Measurements from ENCODE around the gene TUT7.

The TUT7 gene

DNA sequence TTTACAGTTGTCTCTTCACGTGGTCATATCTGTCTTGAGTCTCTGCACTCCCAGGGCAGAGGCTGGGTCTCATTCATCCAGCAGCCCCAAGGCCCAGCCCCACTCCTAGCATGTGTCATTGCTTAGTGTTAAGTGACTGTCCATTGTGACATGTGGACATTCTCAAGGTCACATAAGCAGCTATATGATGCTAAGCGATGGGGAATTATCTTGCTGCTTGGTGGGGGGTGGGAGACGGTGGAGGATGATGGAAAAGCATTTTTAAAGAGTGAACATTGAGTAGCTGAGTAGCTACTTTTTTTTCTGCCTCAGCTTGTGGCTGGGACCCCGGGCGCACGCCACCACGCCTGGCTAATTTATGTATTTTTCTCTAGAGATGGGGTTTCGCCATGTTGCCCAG lies 94.7 kb downstream of the TUT7 start, which contains the start of gene C9orf153:
Gene C9orf153, minus strand, starts transcription at position 101 of the 400 bp plus-strand sequence. CDS start 30,054 bp downstream, outside the sequence.
- no peak for DNase-seq (ENCODE audit: low read depth in 3 of 3)

DNA sequence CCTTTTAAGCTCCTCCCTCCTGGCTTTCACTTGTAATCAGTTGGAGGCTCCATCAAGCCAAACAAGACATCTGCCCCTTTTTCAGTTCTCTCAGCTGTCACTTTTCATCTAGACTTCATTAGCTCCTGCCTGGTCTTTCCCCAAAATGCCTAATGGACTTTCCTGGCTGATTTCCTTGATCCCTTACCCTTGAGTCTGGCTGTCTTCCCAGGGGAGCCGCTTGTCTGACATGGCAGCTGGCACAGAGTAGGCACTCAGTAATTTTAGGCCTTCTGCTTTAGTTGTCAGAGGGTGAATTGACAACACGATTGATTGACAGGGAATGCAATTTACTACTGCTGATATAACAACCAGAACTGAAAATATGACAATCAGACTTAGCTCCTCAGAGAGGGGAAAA lies 96.8 kb downstream of the TUT7 start:
- DNase-seq (ENCODE audit: low read depth in 3 of 3) = no peak

DNA sequence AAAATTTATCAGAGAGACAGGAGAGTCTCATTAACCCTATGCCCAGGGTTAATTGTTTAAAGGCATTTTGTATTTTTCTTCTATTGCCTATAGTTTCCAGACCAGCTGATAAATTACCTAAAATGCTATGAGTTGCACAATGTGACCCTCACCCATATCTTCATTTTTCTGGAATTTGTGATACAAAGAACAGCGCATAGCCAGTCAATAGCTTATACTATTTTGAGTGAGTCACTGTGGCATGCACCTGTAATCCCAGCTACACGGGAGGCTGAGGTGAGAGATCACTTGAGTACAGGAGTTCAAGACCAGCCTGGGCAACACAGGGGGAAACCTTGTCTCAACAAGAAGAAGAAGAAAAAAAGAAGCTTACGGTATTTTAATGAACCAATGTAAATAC lies 97.6 kb downstream of the TUT7 start:
- no peak for DNase-seq (ENCODE audit: low read depth in 3 of 3)

GRCh38 chr9:86253577-86253976 lies 100.6 kb downstream of the TUT7 start:
- no peak for DNase-seq (ENCODE audit: low read depth in 3 of 3)

DNA sequence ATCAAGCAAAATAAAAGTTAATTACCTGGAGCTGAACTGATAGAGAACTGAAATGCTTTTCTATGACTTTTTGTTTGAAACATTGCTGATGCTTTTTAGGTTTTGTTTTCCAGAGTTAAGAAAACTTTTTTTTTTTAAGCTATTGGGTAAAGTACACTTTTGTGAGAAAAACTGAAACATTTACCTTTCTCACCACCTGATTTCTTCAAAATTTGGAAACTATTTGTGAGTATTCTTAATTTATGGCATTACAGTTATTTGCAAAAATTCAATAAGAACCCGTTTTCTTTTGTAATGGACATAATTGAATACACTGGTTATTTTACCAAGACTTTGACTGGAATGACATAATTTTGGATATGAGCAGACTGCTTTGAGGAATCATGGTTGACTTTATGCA lies 101.3 kb downstream of the TUT7 start:
- DNase-seq (ENCODE audit: low read depth in 3 of 3) = no peak

GRCh38 chr9:86250123-86250522 lies 104.1 kb downstream of the TUT7 start:
- no peak for DNase-seq (ENCODE audit: low read depth in 3 of 3)

DNA sequence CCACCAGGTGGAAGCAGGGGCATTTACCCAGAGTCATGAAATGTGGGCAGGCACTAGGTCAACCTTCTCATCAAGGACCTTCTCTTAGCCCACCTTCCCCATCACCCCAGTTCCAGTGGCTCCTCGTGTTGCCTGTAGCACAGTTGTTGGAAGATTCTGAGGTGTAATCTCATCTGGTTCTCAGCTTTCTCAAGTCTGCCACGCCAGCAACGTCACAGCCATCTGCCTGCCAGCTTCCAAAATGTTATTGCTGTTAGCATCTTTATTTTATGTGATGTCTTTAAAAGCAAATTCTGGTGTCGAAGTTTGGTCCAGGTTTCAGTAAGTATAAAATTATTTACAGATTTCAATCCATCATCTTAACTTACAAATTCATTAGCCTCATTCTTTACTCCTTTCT lies 105.5 kb downstream of the TUT7 start:
- no peak for DNase-seq (ENCODE audit: low read depth in 3 of 3)

GRCh38 chr9:86246752-86247161 lies 107.5 kb downstream of the TUT7 start:
- no peak for DNase-seq (ENCODE audit: low read depth in 3 of 3)

GRCh38 chr9:86242071-86242470 lies 112.1 kb downstream of the TUT7 start:
- no peak for DNase-seq (ENCODE audit: low read depth in 3 of 3)

DNA sequence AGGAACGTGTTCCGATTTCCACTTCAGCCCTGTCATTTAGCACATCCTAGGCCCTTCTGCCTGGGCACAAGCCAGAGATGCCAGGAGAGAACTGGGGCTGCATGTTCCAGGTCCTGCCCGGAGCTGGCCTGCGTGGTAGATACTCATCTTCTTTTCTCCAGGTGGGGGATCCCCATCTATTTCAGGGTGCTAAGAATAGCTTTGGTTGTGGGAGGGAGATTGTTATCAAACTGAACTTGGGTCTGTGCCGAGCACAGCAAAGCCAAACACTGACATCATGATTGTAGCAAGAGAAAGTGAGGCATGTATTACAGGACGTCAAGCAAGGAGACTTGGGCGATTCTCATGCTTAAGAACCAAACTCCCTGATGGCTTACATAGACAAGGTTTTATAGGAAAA lies 113.0 kb downstream of the TUT7 start:
- no peak for DNase-seq (ENCODE audit: low read depth in 3 of 3)

DNA sequence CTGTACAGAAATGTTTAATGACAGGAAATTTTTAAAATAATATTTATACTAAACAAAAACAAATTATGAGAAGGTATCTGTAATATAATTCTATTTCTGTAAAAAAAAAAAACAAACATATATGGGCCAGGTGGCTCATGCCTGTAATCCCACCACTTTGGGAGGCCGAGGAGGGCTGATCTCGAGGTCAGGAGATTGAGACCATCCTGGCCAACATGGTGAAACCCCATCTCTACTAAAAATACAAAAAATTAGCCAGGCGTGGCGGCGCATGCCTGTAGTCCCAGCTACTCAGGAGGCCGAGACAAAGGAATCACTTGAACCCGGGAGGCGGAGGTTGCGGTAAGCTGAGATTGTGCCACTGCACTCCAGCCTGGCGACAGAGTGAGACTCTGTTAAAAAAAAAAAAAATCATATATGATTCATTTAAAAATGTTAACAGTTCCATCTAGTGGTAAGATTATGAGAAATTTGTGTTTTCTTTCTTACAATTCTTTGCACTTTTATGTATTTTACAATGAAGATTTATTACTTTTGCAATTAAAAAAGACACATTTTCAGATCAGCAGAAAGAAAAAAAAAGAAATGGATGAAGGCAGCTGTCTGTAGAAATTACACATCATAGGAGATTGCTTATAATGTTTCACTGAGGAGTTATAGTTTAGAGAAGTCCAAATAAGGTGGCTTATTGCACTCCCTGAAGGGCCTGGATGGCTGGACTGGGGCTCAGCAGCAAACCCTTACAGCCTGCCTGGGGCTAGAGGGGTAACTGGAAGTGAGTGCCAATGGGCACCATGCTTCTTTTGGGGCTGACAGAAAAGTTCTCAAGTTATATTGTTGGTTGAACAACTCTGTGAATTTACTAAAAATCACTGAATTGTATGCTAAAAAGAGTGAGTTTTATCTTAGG lies 115.1 kb downstream of the TUT7 start:
- no peak for DNase-seq (ENCODE audit: low read depth in 3 of 3)

Data from stimulated activated CD4-positive, alpha-beta T cell treated with anti-CD3 and anti-CD28 coated beads, TNF-alpha, amount 100 ng/mL, for 48 hours (primary cell).